ENCODE data around the gene OR5K2. TPM values are rescaled to one million over a fixed set of nuclear protein-coding genes. Genes with fewer than 3 reads are reported as not detected.

OR5K2 gene
- total RNA-seq, 3 donors from 2014 or later (not counting 1 experiment from before 2014, with no cell fraction given): not detected

DNA sequence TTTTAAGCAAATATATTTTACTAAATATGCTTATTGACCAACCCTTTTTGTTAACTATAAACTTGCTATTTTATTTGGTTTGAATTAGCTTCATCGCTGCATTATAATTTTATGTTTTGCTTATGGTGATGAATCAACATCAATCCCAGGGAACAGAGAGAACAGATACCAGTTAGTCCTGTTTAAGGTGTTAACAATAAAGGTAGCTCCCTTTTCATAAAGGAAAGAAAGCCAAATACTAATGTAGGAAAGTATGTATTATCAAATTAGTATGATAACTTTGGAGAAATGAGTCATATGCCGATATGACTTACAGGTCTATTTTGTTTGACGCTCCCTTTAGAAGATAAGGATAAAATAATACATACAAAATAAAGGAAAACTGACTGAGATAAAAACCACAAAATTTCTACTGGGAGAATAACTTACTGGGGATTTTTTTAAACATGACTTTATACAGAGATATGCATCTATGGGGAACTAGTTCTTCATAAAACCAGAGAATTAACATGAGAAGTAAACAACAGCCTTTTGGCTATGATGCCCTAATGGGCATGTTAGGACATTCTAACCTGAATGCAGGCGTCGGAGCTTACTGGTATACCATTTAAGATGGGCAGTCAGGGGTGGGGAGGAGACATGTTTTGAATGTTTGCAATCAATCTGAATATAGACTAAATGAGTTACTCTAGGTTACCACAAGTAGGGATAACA lies 4.5 kb downstream of the OR5K2 start:
- H3K9me3 Mint-ChIP-seq: no peaks in the 10 kb centered on the region
- Histone ChIP-seq H3K27me3 (ENCODE audit: control insufficient read depth, insufficient read depth, low read length) (no peaks in the 10 kb centered on the region), H3K4me3 (ENCODE audit: low read length) (no peak overlapping the region), H3K9me3 (ENCODE audit: control insufficient read depth, insufficient read depth, low read length) (no peaks in the 10 kb centered on the region), H3K4me1 (ENCODE audit: control insufficient read depth, insufficient read depth, low read length) (no peaks in the 10 kb centered on the region), H3K27ac (ENCODE audit: low read length) (no peak overlapping the region), H3K36me3 (ENCODE audit: control insufficient read depth, insufficient read depth, low read length) (no peaks in the 10 kb centered on the region)
- 98% methylated on average over 3 of the region's 5 CpGs for WGBS (ENCODE audit: insufficient coverage)
- DNase-seq (no peak), ATAC-seq (no peak)
- H3K36me3 Mint-ChIP-seq: no peaks in the 10 kb centered on the region
- TF ChIP-seq, protein P1, sequence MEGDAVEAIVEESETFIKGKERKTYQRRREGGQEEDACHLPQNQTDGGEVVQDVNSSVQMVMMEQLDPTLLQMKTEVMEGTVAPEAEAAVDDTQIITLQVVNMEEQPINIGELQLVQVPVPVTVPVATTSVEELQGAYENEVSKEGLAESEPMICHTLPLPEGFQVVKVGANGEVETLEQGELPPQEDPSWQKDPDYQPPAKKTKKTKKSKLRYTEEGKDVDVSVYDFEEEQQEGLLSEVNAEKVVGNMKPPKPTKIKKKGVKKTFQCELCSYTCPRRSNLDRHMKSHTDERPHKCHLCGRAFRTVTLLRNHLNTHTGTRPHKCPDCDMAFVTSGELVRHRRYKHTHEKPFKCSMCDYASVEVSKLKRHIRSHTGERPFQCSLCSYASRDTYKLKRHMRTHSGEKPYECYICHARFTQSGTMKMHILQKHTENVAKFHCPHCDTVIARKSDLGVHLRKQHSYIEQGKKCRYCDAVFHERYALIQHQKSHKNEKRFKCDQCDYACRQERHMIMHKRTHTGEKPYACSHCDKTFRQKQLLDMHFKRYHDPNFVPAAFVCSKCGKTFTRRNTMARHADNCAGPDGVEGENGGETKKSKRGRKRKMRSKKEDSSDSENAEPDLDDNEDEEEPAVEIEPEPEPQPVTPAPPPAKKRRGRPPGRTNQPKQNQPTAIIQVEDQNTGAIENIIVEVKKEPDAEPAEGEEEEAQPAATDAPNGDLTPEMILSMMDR (IDR thresholded peaks at IDR 0.05): no peak
- H3K27me3 Mint-ChIP-seq (ENCODE audit: low read depth in 2 of 2): no peaks in the 10 kb centered on the region
- H3K27ac Mint-ChIP-seq: no peak overlapping the region
- H3K4me1 Mint-ChIP-seq: peaks cover 5% of the 10 kb centered on the region in 2 donors
- H3K4me3 Mint-ChIP-seq: no peak overlapping the region
- intact Hi-C loops (cut with micrococcal nuclease): no loop called here

DNA sequence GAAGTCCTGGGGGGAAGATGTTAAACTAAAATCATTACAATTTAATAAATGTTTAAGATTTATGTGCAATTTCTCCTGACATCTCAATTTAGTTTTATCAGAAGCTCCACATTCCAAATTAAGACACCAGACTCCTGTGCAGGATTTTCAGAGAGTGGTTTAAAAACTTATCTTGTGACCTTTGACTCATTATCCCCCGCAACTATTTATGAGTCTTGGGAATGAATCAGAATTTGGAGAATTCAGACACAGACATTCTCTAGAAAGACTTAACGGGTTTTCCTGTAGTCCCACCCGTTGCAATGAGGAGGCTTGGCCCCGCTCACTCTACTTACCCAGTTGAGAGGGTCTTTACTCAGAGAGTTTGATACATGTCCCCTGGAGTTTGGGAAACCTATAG lies 7.1 kb downstream of the OR5K2 start:
- intact Hi-C loops (cut with micrococcal nuclease): no loop called here
- 98% methylated on average over 4 of the region's 4 CpGs for WGBS (ENCODE audit: insufficient coverage)
- ATAC-seq: no peak
- Mint-ChIP-seq H3K4me3 (no peak overlapping the region), H3K27me3 (ENCODE audit: low read depth in 2 of 2) (no peaks in the 10 kb centered on the region), H3K4me1 (peaks cover 5 to 12% of the 10 kb centered on the region in 2 donors), H3K27ac (no peak overlapping the region), H3K9me3 (no peaks in the 10 kb centered on the region), H3K36me3 (no peaks in the 10 kb centered on the region)
- TF ChIP-seq, protein P1 (IDR thresholded peaks at IDR 0.05): no peak
- H3K27me3 ChIP-seq (ENCODE audit: control insufficient read depth, insufficient read depth, low read length): no peaks in the 10 kb centered on the region
- no peak overlapping the region for H3K27ac ChIP-seq (ENCODE audit: low read length)
- peaks cover 5% of the 10 kb centered on the region for H3K36me3 ChIP-seq (ENCODE audit: control insufficient read depth, insufficient read depth, low read length)
- no peak overlapping the region for H3K4me3 ChIP-seq (ENCODE audit: low read length)
- no peak for DNase-seq
- no peaks in the 10 kb centered on the region for H3K4me1 ChIP-seq (ENCODE audit: control insufficient read depth, insufficient read depth, low read length)
- no peaks in the 10 kb centered on the region for H3K9me3 ChIP-seq (ENCODE audit: control insufficient read depth, insufficient read depth, low read length)

DNA sequence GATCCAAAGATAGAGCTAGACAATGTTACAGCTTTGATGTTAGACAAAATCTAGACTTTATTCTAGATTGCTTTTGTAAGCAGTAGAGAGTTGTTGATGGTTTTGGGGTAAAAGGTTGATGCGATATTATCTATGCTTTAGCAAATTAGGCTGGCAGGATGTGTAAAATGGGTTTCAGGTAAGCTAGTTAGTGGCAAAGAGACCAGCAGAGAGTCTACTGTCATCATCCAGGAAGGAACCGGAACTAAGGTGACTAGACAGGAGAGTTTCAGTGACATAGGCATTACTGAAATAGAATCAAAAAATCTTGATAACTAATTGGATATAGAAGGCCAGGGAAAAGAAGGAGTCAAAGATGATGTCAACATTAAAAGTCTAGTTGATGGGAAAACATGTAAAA lies 11.1 kb downstream of the OR5K2 start:
- Mint-ChIP-seq H3K4me3 (no peak overlapping the region), H3K27ac (no peak overlapping the region), H3K36me3 (peaks cover 7% of the 10 kb centered on the region), H3K4me1 (peaks cover 12 to 18% of the 10 kb centered on the region in 2 donors), H3K9me3 (no peaks in the 10 kb centered on the region), H3K27me3 (ENCODE audit: low read depth in 2 of 2) (no peaks in the 10 kb centered on the region)
- TF ChIP-seq, protein P1 (IDR thresholded peaks at IDR 0.05): no peak
- no peaks in the 10 kb centered on the region for H3K9me3 ChIP-seq (ENCODE audit: control insufficient read depth, insufficient read depth, low read length)
- WGBS (ENCODE audit: insufficient coverage): 87% methylated on average over 2 of the region's 2 CpGs
- peaks cover 20% of the 10 kb centered on the region for H3K36me3 ChIP-seq (ENCODE audit: control insufficient read depth, insufficient read depth, low read length)
- H3K4me1 ChIP-seq (ENCODE audit: control insufficient read depth, insufficient read depth, low read length): no peaks in the 10 kb centered on the region
- H3K4me3 ChIP-seq (ENCODE audit: low read length): no peak overlapping the region
- no peak overlapping the region for H3K27ac ChIP-seq (ENCODE audit: low read length)
- ATAC-seq (no peak), DNase-seq (peak in 1 of 2 donors; percentile 22)
- H3K27me3 ChIP-seq (ENCODE audit: control insufficient read depth, insufficient read depth, low read length): no peaks in the 10 kb centered on the region
- intact Hi-C loops (cut with micrococcal nuclease): no loop called here

DNA sequence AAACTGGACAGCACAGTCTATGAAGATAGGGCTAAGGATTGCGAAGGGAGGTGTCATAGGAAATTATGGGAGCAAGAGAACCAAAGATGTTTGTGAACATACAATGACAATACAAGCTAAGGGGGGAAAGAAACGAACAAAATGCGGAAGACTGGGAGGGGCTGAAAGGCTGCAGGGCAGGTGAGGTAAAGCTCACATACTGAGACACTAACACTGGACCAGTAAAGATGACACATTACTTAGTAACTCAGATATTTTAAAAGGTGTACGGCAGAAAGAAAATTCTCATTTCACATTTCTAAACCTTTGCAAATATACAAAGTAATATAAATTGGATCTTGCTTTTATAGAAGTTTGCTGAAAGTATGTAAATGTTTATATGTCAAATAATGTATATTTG lies 15.1 kb downstream of the OR5K2 start:
- TF ChIP-seq, protein P1 (IDR thresholded peaks at IDR 0.05): no peak
- no peaks in the 10 kb centered on the region for H3K27me3 Mint-ChIP-seq (ENCODE audit: low read depth in 2 of 2)
- intact Hi-C loops (cut with micrococcal nuclease): no loop called here
- no peaks in the 10 kb centered on the region for H3K9me3 ChIP-seq (ENCODE audit: control insufficient read depth, insufficient read depth, low read length)
- no peaks in the 10 kb centered on the region for H3K27me3 ChIP-seq (ENCODE audit: control insufficient read depth, insufficient read depth, low read length)
- WGBS (ENCODE audit: insufficient coverage): 96% methylated on average over 3 of the region's 4 CpGs
- peaks cover 14% of the 10 kb centered on the region for H3K36me3 Mint-ChIP-seq
- H3K27ac Mint-ChIP-seq: no peak overlapping the region
- no peak for ATAC-seq
- DNase-seq: no peak
- no peak overlapping the region for H3K27ac ChIP-seq (ENCODE audit: low read length)
- peaks cover 50% of the 10 kb centered on the region for H3K36me3 ChIP-seq (ENCODE audit: control insufficient read depth, insufficient read depth, low read length)
- H3K4me3 ChIP-seq (ENCODE audit: low read length): no peak overlapping the region
- peaks cover 17 to 25% of the 10 kb centered on the region in 2 donors for H3K4me1 Mint-ChIP-seq
- H3K9me3 Mint-ChIP-seq: no peaks in the 10 kb centered on the region
- no peaks in the 10 kb centered on the region for H3K4me1 ChIP-seq (ENCODE audit: control insufficient read depth, insufficient read depth, low read length)
- no peak overlapping the region for H3K4me3 Mint-ChIP-seq
